ENCODE measurements around the gene GIGYF1.
"Not testable (repeated sequence)": the region's sequence is repeated elsewhere in the genome, so short reads cannot be mapped to it uniquely, and the experiment has no call there.

Gene GIGYF1

GRCh38 chr7:100671353-100672327 is 22.4 kb downstream of the GIGYF1 start:
- DNase-seq (ENCODE audit: low spot score) = no peak

GRCh38 chr7:100670074-100670473 is 24.0 kb downstream of the GIGYF1 start:
- no peak for DNase-seq (ENCODE audit: low spot score)

- DNase-seq (ENCODE audit: low spot score) = not testable (repeated sequence)
Measured at GRCh38 chr7:100669106-100669505, 24.9 kb downstream of the GIGYF1 start.

- DNase-seq (ENCODE audit: low spot score) = no peak
Measured at GRCh38 chr7:100668069-100668449, 26.0 kb downstream of the GIGYF1 start.

GRCh38 chr7:100667331-100668068 is 26.6 kb downstream of the GIGYF1 start:
- no peak for DNase-seq (ENCODE audit: low spot score)

- DNase-seq (ENCODE audit: low spot score) = no peak
Measured at GRCh38 chr7:100665168-100665726, 28.8 kb downstream of the GIGYF1 start.

GRCh38 chr7:100662194-100662776 is 31.8 kb downstream of the GIGYF1 start:
- DNase-seq (ENCODE audit: low spot score) = not testable (repeated sequence)

- DNase-seq (ENCODE audit: low spot score) = peak; percentile 49
Measured at GRCh38 chr7:100655908-100656674, 38.0 kb downstream of the GIGYF1 start, which contains the start of gene ACTL6B. Gene ACTL6B (minus strand): TSS chr7:100656448. CDS start chr7:100656354, 94 bp downstream.

- no peak for DNase-seq (ENCODE audit: low spot score)
Measured at GRCh38 chr7:100654908-100655831, 38.9 kb downstream of the GIGYF1 start.

GRCh38 chr7:100649826-100650565 is 44.1 kb downstream of the GIGYF1 start:
- no peak for DNase-seq (ENCODE audit: low spot score)

- DNase-seq (ENCODE audit: low spot score) = no peak
Measured at GRCh38 chr7:100642534-100642907, 51.5 kb downstream of the GIGYF1 start.

- DNase-seq (ENCODE audit: low spot score) = no peak
Measured at GRCh38 chr7:100641860-100642533, 52.1 kb downstream of the GIGYF1 start.

- DNase-seq (ENCODE audit: low spot score) = no peak
Measured at GRCh38 chr7:100641463-100641859, 52.6 kb downstream of the GIGYF1 start, which contains the start of gene TFR2. Gene TFR2 (minus strand): TSS chr7:100641552. CDS start chr7:100641509, 43 bp downstream.

- DNase-seq (ENCODE audit: low spot score) = no peak
Measured at GRCh38 chr7:100640517-100641440, 53.3 kb downstream of the GIGYF1 start.

- no peak for DNase-seq (ENCODE audit: low spot score)
Measured at GRCh38 chr7:100639995-100640516, 54.0 kb downstream of the GIGYF1 start.

- DNase-seq (ENCODE audit: low spot score) = no peak
Measured at GRCh38 chr7:100632951-100633717, 60.9 kb downstream of the GIGYF1 start.

GRCh38 chr7:100630066-100630465 is 64.0 kb downstream of the GIGYF1 start:
- no peak for DNase-seq (ENCODE audit: low spot score)

Measured in putamen (tissue), 1 donor.